Measurements from ENCODE around the gene DHCR7.

The DHCR7 gene

GRCh38 chr11:71456294-71456693 is 8.1 kb upstream of the DHCR7 start:
- no peak for FAIRE-seq

GRCh38 chr11:71454470-71455113 is 6.4 kb upstream of the DHCR7 start:
- no peak for FAIRE-seq

GRCh38 chr11:71453918-71454304 is 5.7 kb upstream of the DHCR7 start:
- no peak for FAIRE-seq

- no peak for FAIRE-seq
These were observed 5.1 kb upstream of the DHCR7 start, which contains the start of gene NADSYN1 for GRCh38 chr11:71453037-71453917. Gene NADSYN1 (plus strand): TSS chr11:71453203. CDS start chr11:71453297, 94 bp downstream.

GRCh38 chr11:71452199-71453036 is 4.2 kb upstream of the DHCR7 start:
- FAIRE-seq: no peak

GRCh38 chr11:71451596-71452198 is 3.5 kb upstream of the DHCR7 start:
- no peak for FAIRE-seq

GRCh38 chr11:71450939-71451338 is 2.7 kb upstream of the DHCR7 start:
- FAIRE-seq: no peak

- no peak for FAIRE-seq
These were observed 2.3 kb upstream of the DHCR7 start for GRCh38 chr11:71450507-71450906.

- FAIRE-seq: no peak
These were observed 1.4 kb upstream of the DHCR7 start for GRCh38 chr11:71449596-71449995.

- no peak for FAIRE-seq
These were observed 369 bp downstream of the DHCR7 start for GRCh38 chr11:71447791-71448256.

- no peak for FAIRE-seq
These were observed 1.1 kb downstream of the DHCR7 start for GRCh38 chr11:71446942-71447688.

- no peak for FAIRE-seq
These were observed 2.0 kb downstream of the DHCR7 start for GRCh38 chr11:71446150-71446549.

GRCh38 chr11:71444811-71445210 is 3.4 kb downstream of the DHCR7 start:
- no peak for FAIRE-seq

- no peak for FAIRE-seq
These were observed 4.3 kb downstream of the DHCR7 start for GRCh38 chr11:71443736-71444445.

- FAIRE-seq: no peak
These were observed 5.3 kb downstream of the DHCR7 start for GRCh38 chr11:71442880-71443279.

- no peak for FAIRE-seq
These were observed 6.1 kb downstream of the DHCR7 start for GRCh38 chr11:71442123-71442522.

GRCh38 chr11:71441251-71441650 is 6.9 kb downstream of the DHCR7 start:
- no peak for FAIRE-seq

GRCh38 chr11:71440021-71440755 is 8.0 kb downstream of the DHCR7 start:
- no peak for FAIRE-seq

GRCh38 chr11:71438650-71439049 is 9.5 kb downstream of the DHCR7 start:
- no peak for FAIRE-seq

GRCh38 chr11:71437879-71438278 is 10.3 kb downstream of the DHCR7 start:
- FAIRE-seq: no peak

GRCh38 chr11:71437399-71437798 is 10.8 kb downstream of the DHCR7 start:
- no peak for FAIRE-seq

Measured in TTC549 (cell line).